ENCODE data around the gene DNAJC27.

Gene DNAJC27

GRCh38 chr2:24922556-24922955, 49.2 kb downstream of the DNAJC27 start:
- no peak for TF ChIP-seq CTCF (IDR thresholded peaks at IDR 0.05; ENCODE audit: insufficient read depth, missing control alignments)
- FAIRE-seq: no peak
- DNase-seq (ENCODE audit: insufficient read length, low spot score): no peak

GRCh38 chr2:24920809-24921441, 50.8 kb downstream of the DNAJC27 start:
- no peak for DNase-seq (ENCODE audit: insufficient read length, low spot score)
- no peak for FAIRE-seq

GRCh38 chr2:24920098-24920808, 51.5 kb downstream of the DNAJC27 start, which contains the start of gene ADCY3:
Gene ADCY3 (minus strand): TSS chr2:24920237. CDS start chr2:24918987, 1,250 bp downstream.
- DNase-seq (ENCODE audit: insufficient read length, low spot score): peak; percentile 74

More at GRCh38 chr2:24920809-24921441, 50.8 kb downstream of the DNAJC27 start:
- peak; percentile 47 for TF ChIP-seq CTCF (IDR thresholded peaks at IDR 0.05; ENCODE audit: insufficient read depth, missing control alignments)

GRCh38 chr2:24919506-24920097, 52.2 kb downstream of the DNAJC27 start:
- no peak for TF ChIP-seq CTCF (IDR thresholded peaks at IDR 0.05; ENCODE audit: insufficient read depth, missing control alignments)
- DNase-seq (ENCODE audit: insufficient read length, low spot score) (peak; percentile 32), FAIRE-seq (no peak)

More at GRCh38 chr2:24920098-24920808, 51.5 kb downstream of the DNAJC27 start, which contains the start of gene ADCY3:
- no peak for FAIRE-seq
- no peak for TF ChIP-seq CTCF (IDR thresholded peaks at IDR 0.05; ENCODE audit: insufficient read depth, missing control alignments)

GRCh38 chr2:24919037-24919505, 52.7 kb downstream of the DNAJC27 start:
- DNase-seq (ENCODE audit: insufficient read length, low spot score) (peak; percentile 35), FAIRE-seq (no peak)
- TF ChIP-seq CTCF (IDR thresholded peaks at IDR 0.05; ENCODE audit: insufficient read depth, missing control alignments): no peak

- FAIRE-seq (no peak), DNase-seq (ENCODE audit: insufficient read length, low spot score) (no peak)
- no peak for TF ChIP-seq CTCF (IDR thresholded peaks at IDR 0.05; ENCODE audit: insufficient read depth, missing control alignments)
Measured at GRCh38 chr2:24918326-24919036, 53.3 kb downstream of the DNAJC27 start.
